Right cardiac atrium (tissue), 5 donors: ENCODE measurements around the gene PHOX2B. TPM values are rescaled to one million over a fixed set of nuclear protein-coding genes. Genes with fewer than 3 reads are reported as not detected.
"Not testable (repeated sequence)": the region's sequence is repeated elsewhere in the genome, so short reads cannot be mapped to it uniquely, and the experiment has no call there.

Experiments used
- ATAC-seq, 2 donors: fragments of 200-7000 bp; cut with Tn5 transposase; one replicate each; pipeline versions ENCODE4 v1.8.0 to v1.9.1; 2020; ENCODE audit warnings: moderate library complexity in 2 of 2, mild to moderate bottlenecking in 1 of 2
- DNase-seq, 3 donors: peaks; one replicate each; pipeline ENCODE4 v3.0.0-alpha.2; 2020
- H3K27ac ChIP-seq: one replicate; pipeline ENCODE4 v1.5.1; 2013; ENCODE audit warnings: mild to moderate bottlenecking, low read length, control low read depth, moderate library complexity
- H3K27me3 ChIP-seq: one replicate; pipeline ENCODE4 v1.6.1; 2013; ENCODE audit not compliant: control insufficient read depth, insufficient read depth
- H3K4me1 ChIP-seq: one replicate; pipeline ENCODE4 v1.6.1; 2013; ENCODE audit warnings: low read length; ENCODE audit not compliant: control insufficient read depth, insufficient read depth
- H3K4me3 ChIP-seq: one replicate; pipeline ENCODE4 v1.5.1; 2013; ENCODE audit warnings: low read length, control low read depth
- H3K9me3 ChIP-seq: one replicate; pipeline ENCODE4 v1.6.1; 2013; ENCODE audit warnings: low read length; ENCODE audit not compliant: control insufficient read depth
- WGBS: extraction: QIAGEN DNeasy Blood & Tissue Kit; methylation state at CpG from one replicate; pipeline ENCODE4 v1.1.7; 2013; 5-methylcytosine and 5-hydroxymethylcytosine counted together
- intact Hi-C, 4 donors: fragments of 100-400 bp; cut with DNase I; formaldehyde crosslinking; loops; one replicate each; pipeline versions ENCODE4 v1.11.0 to v1.14.0; 2022 to 2023
- polyA plus RNA-seq: library from polyadenylated mRNA; stranded (reverse); fragments of 200-250 nt; gene quantifications from one replicate; pipeline ENCODE4 v1.2.3, GENCODE V29; 2013
- total RNA-seq, 4 donors: library from RNA; stranded (reverse); fragmentation: NEBNext Ultra II Directional; extraction: Animal tissue kit (Norgen Biotek cat#: 25700); gene quantifications; one replicate each; pipeline ENCODE4 v1.2.1, GENCODE V29; 2021
- donor health status: healthy with polysubstance abuse.
- donor health status: DM: no; HTN: yes; CAD: no.
- donor health status: DM: no; HTN: no; CAD: no.
- donor health status: DM: no; HTN: yes; CAD: no; lungs with severe emphysema.
- donor health status: DM: yes; HTN: yes; CAD: no.

Gene PHOX2B
- total and polyA plus RNA-seq, 5 donors = 0.11 to 0.16 TPM; not detected in 3

DNA sequence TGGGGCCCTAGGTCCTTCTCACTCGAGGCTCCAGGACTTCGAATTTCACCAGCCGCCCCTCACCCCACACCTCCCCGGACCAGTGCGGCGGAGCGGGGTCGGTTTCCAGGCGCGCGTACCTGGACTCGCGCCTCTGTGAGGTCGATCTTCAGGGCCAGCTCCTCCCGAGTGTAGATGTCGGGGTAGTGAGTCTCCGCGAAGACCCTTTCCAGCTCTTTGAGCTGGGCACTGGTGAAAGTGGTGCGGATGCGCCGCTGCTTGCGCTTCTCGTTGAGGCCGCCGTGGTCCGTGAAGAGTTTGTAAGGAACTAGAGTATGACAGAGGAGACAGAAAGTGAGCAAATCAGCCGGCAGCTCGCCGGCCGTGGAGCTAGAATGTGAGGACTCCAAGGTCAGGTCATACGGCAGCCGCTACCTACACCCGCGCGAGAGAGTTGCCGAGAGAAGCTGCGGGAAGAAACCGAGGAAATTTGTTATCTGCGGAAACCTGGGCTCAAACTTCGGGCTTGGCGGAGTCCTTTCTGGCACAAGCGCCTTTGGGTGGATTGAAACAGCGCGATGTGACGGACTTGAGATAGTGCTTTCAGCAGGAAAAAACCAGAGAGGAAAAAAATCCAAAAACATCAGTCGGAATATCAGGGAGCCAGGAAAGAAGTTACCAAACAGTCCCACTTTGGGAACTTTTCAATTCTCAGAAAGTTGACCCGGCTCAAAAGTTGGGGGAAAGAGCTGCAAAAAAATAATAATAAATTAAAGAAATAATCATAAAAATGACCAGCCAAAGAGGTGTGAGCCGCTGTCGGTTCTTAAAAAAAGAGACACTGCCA, 1.1 kb downstream of the PHOX2B start:
- DNase-seq (no peak), ATAC-seq (no peak)
- H3K27ac ChIP-seq = no peak overlapping the region
- peaks cover 3% of the 10 kb centered on the region for H3K4me1 ChIP-seq
- 5% methylated on average over 49 of the region's 49 CpGs for WGBS
- peaks cover 4% of the 10 kb centered on the region for H3K27me3 ChIP-seq
- H3K4me3 ChIP-seq = peak overlapping the region; percentile 8
- no peaks in the 10 kb centered on the region for H3K9me3 ChIP-seq
- intact Hi-C loops = no loop called here

DNA sequence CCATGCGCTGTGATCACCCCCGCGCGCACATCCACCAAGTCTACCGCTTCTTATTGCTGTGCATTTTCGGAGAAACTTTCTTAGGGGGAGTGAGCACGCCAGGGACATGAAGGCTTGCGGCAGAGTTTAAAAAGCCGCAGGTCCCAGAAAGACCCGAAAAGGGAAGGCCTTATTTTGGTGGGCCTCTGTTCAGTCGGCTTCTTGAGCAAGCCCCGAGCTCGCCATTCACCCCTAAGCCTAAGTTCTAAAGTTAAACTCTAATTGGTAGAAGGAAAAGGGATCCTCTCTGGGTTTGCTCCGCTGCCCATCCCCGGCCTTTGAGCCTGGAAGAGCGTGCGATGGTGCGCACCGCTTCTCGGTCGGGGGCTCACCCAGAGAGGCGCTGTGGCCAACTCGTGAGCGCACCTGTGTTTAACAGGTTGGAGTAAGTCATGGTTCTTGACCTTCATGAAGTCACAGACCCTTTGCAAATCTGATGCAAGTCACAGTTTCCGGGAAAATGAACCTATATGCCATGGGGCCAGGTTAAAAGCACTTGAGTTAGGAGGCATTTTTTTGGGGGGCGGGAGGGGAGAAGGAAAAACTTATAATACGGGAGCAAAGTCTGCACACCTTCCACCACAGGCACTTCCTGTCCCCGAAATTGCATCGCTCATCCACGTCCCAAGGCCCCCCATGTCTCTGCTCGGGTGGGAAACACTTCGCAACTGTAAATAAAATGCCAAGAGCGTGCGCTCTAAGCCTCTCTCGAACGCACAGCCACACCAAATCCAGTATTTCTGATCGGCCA, 1.9 kb downstream of the PHOX2B start:
- 9% methylated on average over 37 of the region's 37 CpGs for WGBS
- Histone ChIP-seq H3K9me3 (no peaks in the 10 kb centered on the region), H3K27me3 (peaks cover 2% of the 10 kb centered on the region), H3K27ac (no peak overlapping the region), H3K4me3 (peak overlapping the region; percentile 29), H3K4me1 (peaks cover 3% of the 10 kb centered on the region)
- ATAC-seq = no peak
- no peak for DNase-seq
- intact Hi-C loops = no loop called here

DNA sequence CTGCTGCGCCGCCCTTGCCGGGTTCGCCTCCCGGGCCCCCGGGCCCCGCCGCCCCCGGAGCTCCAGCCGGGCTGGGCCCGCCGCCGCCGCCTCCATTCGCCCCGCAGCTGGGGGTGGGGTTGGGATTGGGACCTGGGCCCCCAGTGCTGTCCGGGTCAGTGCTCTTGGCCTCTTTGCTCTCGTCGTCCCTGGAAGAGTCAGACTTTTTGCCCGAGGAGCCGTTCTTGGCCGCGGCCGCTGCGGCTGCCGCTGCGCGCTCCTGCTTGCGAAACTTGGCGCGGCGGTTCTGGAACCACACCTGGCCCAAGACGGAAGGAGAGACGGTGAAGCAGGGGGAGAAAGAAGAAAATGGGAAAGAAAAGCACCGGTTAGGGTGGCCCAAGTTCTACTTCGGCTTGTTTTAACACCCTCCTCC, 2.5 kb downstream of the PHOX2B start:
- Histone ChIP-seq H3K27me3 (peaks cover 2% of the 10 kb centered on the region), H3K4me3 (peak overlapping the region; percentile 29), H3K27ac (no peak overlapping the region), H3K4me1 (peaks cover 3% of the 10 kb centered on the region), H3K9me3 (no peaks in the 10 kb centered on the region)
- peak in 1 of 3 donors; percentile 32 for DNase-seq
- ATAC-seq = no peak
- WGBS = 4% methylated on average over 36 of the region's 36 CpGs
- intact Hi-C loops = no loop called here

GRCh38 chr4:41745292-41746024, 3.1 kb downstream of the PHOX2B start:
- H3K4me3 ChIP-seq = peak overlapping the region; percentile 29
- peaks cover 3% of the 10 kb centered on the region for H3K4me1 ChIP-seq
- no peaks in the 10 kb centered on the region for H3K9me3 ChIP-seq
- no peak overlapping the region for H3K27ac ChIP-seq
- 6% methylated on average over 54 of the region's 54 CpGs for WGBS
- DNase-seq = no peak
- peaks cover 2% of the 10 kb centered on the region for H3K27me3 ChIP-seq
- intact Hi-C loops = no loop called here
- ATAC-seq = no peak

DNA sequence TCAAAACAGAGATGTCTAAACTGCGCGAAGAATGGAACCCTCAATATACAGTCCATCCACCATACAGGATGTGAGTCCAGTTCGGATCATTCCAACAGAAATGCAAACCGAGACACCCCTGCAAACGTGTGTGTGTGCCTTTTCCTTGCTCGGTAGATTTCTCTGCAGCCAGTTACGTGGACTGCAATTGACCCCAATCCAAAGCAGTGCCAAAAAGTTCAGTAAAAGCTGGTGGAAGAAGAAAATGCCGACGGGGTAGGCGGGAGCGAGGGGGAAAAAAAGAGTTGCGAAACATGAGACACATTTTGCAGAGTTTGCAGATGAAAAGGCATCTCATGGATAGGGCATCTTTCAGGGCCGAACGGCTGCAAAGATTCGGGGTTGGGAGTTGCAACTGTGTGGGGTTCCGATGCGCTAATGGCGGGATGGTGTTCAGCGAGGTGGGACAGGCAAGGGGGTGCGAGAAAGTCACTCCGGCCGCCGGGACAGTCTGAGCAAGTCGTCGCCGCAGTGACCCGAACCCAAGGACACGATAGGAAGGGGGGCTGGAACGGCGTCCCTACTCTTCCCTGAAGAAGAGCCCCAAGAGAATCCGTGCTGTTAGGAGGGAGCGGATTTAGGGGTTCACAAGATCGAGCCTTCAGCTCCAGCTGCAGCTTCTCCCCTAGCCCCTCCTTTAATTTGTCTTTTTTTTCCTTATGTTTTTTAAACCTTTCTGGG, 3.8 kb downstream of the PHOX2B start:
- no peaks in the 10 kb centered on the region for H3K9me3 ChIP-seq
- H3K27ac ChIP-seq = no peak overlapping the region
- peaks cover 3% of the 10 kb centered on the region for H3K4me1 ChIP-seq
- intact Hi-C loops = no loop called here
- ATAC-seq (no peak), DNase-seq (no peak)
- H3K27me3 ChIP-seq = peaks cover 2% of the 10 kb centered on the region
- H3K4me3 ChIP-seq = no peak overlapping the region
- WGBS = 7% methylated on average over 33 of the region's 33 CpGs

DNA sequence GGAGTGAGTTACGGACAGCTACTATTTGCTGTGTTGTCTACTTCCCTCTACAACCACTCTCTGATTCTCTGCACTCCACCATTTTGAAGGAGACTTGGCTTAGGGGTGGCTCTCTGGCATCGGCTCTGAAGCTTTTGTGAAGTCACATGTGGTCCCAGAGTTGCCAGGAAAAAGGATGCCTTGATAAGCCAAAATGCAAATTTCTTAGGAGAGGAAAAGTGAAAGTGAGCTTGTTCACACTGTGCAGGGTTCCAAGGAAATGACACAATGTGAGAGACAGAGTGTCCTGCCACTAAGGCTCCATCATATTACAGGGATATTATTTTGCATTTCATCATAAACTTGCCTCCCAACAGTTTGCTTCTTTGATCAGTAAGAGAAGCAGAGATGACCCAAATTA, 7.2 kb downstream of the PHOX2B start:
- no peak for ATAC-seq
- Histone ChIP-seq H3K27me3 (peaks cover 2% of the 10 kb centered on the region), H3K27ac (no peak overlapping the region), H3K4me1 (no peaks in the 10 kb centered on the region), H3K4me3 (no peak overlapping the region), H3K9me3 (no peaks in the 10 kb centered on the region)
- intact Hi-C loops = no loop called here
- WGBS = 56% methylated on average over 2 of the region's 2 CpGs
- DNase-seq = no peak

DNA sequence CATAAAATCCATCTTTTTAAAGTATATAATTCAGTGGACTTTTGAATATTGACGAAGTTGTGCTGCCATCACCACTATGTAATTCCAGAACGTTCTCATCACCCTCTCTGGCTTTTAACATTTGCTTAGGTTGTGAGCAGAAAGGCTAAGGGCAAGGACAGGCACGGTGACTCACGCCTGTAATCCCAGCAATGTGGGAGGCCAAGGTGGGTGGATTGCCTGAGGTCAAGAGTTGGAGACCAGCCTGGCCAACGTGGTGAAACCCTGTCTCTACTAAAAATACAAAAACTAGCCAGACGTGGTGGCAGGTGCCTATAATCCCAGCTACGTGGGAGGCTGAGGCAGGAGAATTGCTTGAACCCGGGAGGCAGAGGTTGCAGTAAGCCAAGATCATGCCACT, 11.0 kb downstream of the PHOX2B start:
- H3K27me3 ChIP-seq, H3K4me1 ChIP-seq, ATAC-seq, H3K9me3 ChIP-seq, H3K4me3 ChIP-seq, H3K27ac ChIP-seq, intact Hi-C loops, DNase-seq: not testable (repeated sequence)
- WGBS = 75% methylated on average over 8 of the region's 8 CpGs

GRCh38 chr4:41734371-41734770, 14.2 kb downstream of the PHOX2B start:
- H3K27ac ChIP-seq = no peak overlapping the region
- 71% methylated on average over 3 of the region's 3 CpGs for WGBS
- DNase-seq (no peak), ATAC-seq (no peak)
- no peak overlapping the region for H3K4me3 ChIP-seq
- H3K4me1 ChIP-seq = no peaks in the 10 kb centered on the region
- no peaks in the 10 kb centered on the region for H3K27me3 ChIP-seq
- intact Hi-C loops = no loop called here
- no peaks in the 10 kb centered on the region for H3K9me3 ChIP-seq

DNA sequence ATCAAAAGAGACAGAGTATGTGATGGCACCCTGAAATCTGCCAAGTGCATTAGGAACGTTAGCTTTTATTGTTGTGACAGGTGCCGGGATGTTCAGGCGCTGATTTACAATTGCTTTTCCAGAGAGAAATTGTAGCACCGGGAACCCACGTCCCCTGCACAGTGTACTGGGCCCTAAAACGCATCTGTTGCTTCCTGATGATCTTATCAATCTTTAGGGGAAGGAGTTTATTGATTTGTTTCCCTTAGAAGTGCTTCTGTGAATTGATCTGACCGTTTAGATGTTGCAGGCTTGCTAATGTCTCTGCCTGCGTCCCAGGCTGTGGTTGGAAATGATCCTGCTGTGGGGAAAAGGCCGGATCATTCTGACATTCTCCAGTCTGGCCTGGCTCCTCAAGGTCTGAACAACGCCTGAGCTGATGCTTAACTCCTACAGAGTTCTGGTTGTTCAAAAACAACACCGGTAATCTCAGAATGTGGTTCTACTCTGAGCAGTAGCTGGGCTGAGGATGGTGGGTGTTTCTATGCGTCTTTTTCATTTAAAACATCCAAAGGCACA, 16.9 kb downstream of the PHOX2B start:
- Histone ChIP-seq H3K27ac (no peak overlapping the region), H3K9me3 (no peaks in the 10 kb centered on the region), H3K27me3 (no peaks in the 10 kb centered on the region), H3K4me1 (no peaks in the 10 kb centered on the region), H3K4me3 (no peak overlapping the region)
- DNase-seq (no peak), ATAC-seq (no peak)
- WGBS = 42% methylated on average over 12 of the region's 12 CpGs
- intact Hi-C loops = no loop called here

DNA sequence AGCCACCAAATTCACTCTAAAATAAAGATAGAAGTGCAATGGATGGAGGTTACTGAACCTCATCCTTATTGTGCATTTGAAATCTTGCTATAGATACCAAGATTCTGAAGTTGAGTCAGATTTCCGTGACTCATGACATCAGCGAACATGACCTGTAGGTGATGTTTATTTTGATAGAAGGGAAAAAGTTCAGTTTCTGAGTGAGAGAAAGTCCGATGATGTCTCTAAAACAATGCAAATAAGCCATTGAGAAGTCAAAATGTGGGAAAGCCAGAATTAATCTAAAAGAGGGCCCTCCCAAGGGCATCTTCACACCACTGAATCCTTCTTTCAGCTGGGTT, 20.0 kb downstream of the PHOX2B start:
- whole genome bisulfite sequencing = 72% methylated on average over 3 of the region's 3 CpGs
- intact Hi-C loops = no loop called here
- Histone ChIP-seq H3K27me3 (no peaks in the 10 kb centered on the region), H3K4me3 (no peak overlapping the region), H3K9me3 (no peaks in the 10 kb centered on the region), H3K27ac (no peak overlapping the region), H3K4me1 (no peaks in the 10 kb centered on the region)
- DNase-seq (no peak), ATAC-seq (no peak)
